NCI-H526 (cell line): Measurements from ENCODE around the gene DDX10.

Experiments used
- DNase-seq, 2 experiments: peaks; one replicate each; lab custom pipeline; 2025; lab: John Stamatoyannopoulos, UW

DDX10 gene

DNA sequence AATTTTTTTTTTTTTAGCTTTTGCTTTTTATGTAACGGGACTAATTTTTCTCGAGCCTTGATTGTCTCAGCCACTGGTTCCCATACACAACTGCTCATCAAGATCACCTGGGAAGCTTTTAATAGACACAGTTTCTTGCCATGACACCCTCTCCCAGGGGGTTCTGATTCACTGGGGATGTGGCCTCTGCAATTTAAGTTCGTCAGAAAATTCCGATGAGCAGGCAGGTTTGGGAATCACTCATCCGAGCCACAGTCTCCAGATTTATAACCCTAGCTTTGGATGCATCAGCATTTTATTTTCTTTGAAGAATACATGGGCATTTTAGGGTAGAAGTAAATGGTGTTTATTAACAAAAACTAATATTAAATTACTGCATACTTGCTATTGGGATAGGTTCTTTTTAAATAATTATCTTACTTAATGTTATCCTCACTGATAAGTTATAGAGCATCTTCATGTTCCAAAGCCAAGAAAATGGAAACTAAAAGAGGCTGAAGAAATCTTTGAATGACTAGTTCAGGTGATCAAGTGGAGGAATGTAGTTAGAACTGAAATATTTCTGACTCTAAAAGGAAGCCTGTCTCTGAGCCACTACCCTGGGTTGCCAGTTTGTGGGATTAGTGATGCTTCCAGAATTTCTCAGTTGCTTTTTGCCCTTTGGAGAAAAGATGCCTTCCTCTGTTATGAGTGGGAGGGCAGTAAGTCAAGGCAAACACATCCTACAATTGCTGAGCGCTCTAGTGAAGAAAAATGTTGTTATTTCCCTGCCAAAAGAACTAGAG is 319.0 kb downstream of the DDX10 start:
- DNase-seq, result no peak

DNA sequence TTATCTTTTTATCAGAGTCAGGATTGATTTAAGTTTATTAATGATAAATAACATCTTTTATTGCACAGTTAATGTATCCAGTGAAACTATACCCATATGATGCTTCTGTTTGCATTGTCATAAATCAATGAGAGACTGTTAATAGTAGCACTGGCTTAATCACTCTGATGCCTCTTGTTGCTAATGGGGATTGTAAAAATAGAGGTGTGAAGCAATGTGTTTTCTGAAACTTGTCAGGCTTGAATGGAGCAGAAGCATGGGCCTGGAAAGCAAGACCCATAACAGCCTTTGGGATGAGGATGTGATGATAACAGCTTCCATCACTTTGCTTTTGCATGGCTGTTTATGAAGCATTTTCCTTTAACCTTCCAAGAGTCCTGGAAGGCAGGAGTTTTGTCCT is 319.7 kb downstream of the DDX10 start:
- DNase-seq, result peak in 1 of 2 experiments; percentile 30

DNA sequence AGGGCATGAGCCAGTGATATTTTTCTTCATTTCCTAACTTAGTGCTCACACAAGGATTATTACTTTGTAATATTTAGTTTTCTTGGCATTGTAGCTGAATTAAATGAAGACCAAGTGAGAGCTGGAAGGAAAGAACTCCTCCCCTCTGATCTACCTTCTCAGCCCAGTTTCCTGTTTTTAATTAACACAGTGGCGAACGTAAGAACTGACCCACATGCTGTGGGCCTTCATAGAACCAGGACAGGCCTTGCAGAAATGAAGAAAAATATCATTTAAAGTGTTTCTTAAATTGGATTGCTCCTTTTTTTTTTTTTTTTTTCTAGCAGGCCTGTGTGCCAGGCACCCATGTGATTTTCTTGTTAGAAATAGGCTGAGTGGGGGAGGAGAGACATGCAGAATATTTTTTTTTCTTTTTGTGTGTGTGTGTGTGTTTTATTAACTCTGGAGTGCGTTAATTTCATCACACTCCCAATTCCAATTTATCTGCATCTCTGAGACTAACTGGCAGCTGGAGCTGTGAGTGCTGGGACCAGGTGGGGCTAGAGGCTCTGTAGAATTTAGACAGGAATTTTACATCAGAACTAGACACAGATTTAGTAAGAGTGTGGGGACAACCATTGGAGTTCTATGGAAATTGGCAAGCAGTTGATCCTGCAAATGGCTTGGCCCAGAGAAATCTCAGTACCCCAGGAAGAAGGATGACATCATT is 320.5 kb downstream of the DDX10 start:
- no peak for DNase-seq

DNA sequence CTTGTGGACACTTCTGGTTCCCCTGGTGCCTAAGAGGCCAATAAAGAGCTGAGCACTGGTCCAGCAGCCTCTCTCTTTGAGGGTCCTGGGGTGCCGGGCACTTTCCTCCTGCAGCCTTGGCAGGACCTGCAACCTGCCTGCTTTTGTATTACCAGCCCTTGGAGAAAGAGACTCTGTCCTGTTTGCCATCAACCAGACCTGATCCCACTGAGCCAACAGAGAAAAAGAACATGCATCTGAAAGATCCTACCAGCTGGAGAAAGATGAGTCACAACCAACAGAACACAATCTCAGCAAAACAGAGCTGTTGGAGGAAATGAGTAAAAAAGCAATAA is 321.0 kb downstream of the DDX10 start:
- DNase-seq, result no peak
